Neural progenitor cell (in vitro differentiated cells): Measurements from ENCODE around the gene DNAH5.

ENCODE experiments used
- CTCF ChIP-seq: fragments of 200-600 bp; sonication (generic); IDR thresholded peaks from 2 replicates; pipeline ENCODE4 v1.5.1; 2017; ENCODE audit warnings: antibody characterized with exemption, mild to moderate bottlenecking
- EZH2 ChIP-seq: fragments of 200-600 bp; sonication (generic); IDR thresholded peaks from 2 replicates; pipeline ENCODE4 v1.6.1; 2017; ENCODE audit warnings: antibody characterized with exemption, mild to moderate bottlenecking, moderate library complexity
- EZH2phosphoT487 ChIP-seq: fragments of 200-600 bp; sonication (generic); IDR thresholded peaks from 2 replicates; pipeline ENCODE4 v1.6.1; 2017; ENCODE audit warnings: antibody characterized with exemption

DNA sequence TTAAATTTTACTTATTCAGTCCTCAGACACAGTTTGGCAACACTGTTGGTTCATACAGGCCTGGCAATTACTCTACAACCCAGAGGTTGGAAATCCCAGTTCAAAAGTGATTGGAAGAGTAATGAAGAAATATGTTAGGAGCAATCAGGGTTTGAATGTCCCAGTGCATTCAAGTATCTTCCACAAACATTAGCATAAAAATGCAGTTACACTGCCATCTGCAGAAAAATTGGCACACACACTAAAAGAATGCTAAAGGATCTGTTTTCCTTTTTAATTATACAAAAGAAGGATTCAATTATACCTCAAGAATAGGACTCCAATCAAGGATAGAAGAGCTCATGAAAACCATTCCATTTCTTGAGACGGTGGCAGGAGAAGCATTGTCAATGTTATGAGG lies 130.2 kb downstream of the DNAH5 start:
- TF ChIP-seq EZH2phosphoT487, result no peak
- TF ChIP-seq CTCF, result no peak
- no peak for TF ChIP-seq EZH2
